ENCODE results near the gene PRR33.
"Not testable (repeated sequence)": the region's sequence is repeated elsewhere in the genome, so short reads cannot be mapped to it uniquely, and the experiment has no call there.

GRCh38 chr11:1886551-1886950 is 5.1 kb downstream of the PRR33 start:
- TF ChIP-seq CTCF (IDR thresholded peaks at IDR 0.05; ENCODE audit: low read depth, low read length, missing input control); EGR1 (IDR thresholded peaks at IDR 0.05; ENCODE audit: low read depth in 2 of 2): not testable (repeated sequence)
